Measurements from ENCODE around the gene LNPK. TPM values are rescaled to one million over a fixed set of nuclear protein-coding genes. Genes with fewer than 3 reads are reported as not detected.
"Not testable (repeated sequence)": the region's sequence is repeated elsewhere in the genome, so short reads cannot be mapped to it uniquely, and the experiment has no call there.

The LNPK gene
- total RNA-seq, 1 donor = 55.0 TPM

- Histone ChIP-seq H2AFZ (ENCODE audit: low read length) (no peak overlapping the region), H3K79me2 (ENCODE audit: insufficient read depth, low read length) (no peaks in the 10 kb centered on the region), H3K4me2 (ENCODE audit: insufficient read depth, low read length) (no peak overlapping the region), H4K20me1 (ENCODE audit: insufficient read depth, low read length) (no peaks in the 10 kb centered on the region), H3K4me1 (ENCODE audit: insufficient read depth, low read length) (no peaks in the 10 kb centered on the region), H3K4me3 (ENCODE audit: insufficient read depth, low read length) (no peak overlapping the region), H3K9me3 (ENCODE audit: low read depth, low read length) (no peaks in the 10 kb centered on the region), H3K27ac (ENCODE audit: low read depth, low read length) (no peak overlapping the region), H3K27me3 (ENCODE audit: insufficient read depth, low read length) (no peaks in the 10 kb centered on the region), H3K36me3 (ENCODE audit: insufficient read depth, low read length) (no peaks in the 10 kb centered on the region)
- TF ChIP-seq, protein P1, sequence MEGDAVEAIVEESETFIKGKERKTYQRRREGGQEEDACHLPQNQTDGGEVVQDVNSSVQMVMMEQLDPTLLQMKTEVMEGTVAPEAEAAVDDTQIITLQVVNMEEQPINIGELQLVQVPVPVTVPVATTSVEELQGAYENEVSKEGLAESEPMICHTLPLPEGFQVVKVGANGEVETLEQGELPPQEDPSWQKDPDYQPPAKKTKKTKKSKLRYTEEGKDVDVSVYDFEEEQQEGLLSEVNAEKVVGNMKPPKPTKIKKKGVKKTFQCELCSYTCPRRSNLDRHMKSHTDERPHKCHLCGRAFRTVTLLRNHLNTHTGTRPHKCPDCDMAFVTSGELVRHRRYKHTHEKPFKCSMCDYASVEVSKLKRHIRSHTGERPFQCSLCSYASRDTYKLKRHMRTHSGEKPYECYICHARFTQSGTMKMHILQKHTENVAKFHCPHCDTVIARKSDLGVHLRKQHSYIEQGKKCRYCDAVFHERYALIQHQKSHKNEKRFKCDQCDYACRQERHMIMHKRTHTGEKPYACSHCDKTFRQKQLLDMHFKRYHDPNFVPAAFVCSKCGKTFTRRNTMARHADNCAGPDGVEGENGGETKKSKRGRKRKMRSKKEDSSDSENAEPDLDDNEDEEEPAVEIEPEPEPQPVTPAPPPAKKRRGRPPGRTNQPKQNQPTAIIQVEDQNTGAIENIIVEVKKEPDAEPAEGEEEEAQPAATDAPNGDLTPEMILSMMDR (IDR thresholded peaks at IDR 0.05; ENCODE audit: extremely low read depth, low read depth, low read length) = no peak
- no peak for DNase-seq (ENCODE audit: insufficient read length, low spot score, missing footprints)
Observed at GRCh38 chr2:175904035-175904434, 98.0 kb downstream of the LNPK start.

GRCh38 chr2:175903384-175903936, 98.6 kb downstream of the LNPK start:
- no peaks in the 10 kb centered on the region for H3K79me2 ChIP-seq (ENCODE audit: insufficient read depth, low read length)
- H3K4me3 ChIP-seq (ENCODE audit: insufficient read depth, low read length) = no peak overlapping the region
- H3K9me3 ChIP-seq (ENCODE audit: low read depth, low read length) = no peaks in the 10 kb centered on the region
- H2AFZ ChIP-seq (ENCODE audit: low read length) = no peak overlapping the region
- H3K27me3 ChIP-seq (ENCODE audit: insufficient read depth, low read length) = no peaks in the 10 kb centered on the region
- no peaks in the 10 kb centered on the region for H4K20me1 ChIP-seq (ENCODE audit: insufficient read depth, low read length)
- no peak overlapping the region for H3K4me2 ChIP-seq (ENCODE audit: insufficient read depth, low read length)
- TF ChIP-seq, protein P1 (IDR thresholded peaks at IDR 0.05; ENCODE audit: extremely low read depth, low read depth, low read length) = no peak
- DNase-seq (ENCODE audit: insufficient read length, low spot score, missing footprints) = no peak
- no peaks in the 10 kb centered on the region for H3K36me3 ChIP-seq (ENCODE audit: insufficient read depth, low read length)
- no peaks in the 10 kb centered on the region for H3K4me1 ChIP-seq (ENCODE audit: insufficient read depth, low read length)
- no peak overlapping the region for H3K27ac ChIP-seq (ENCODE audit: low read depth, low read length)

GRCh38 chr2:175895957-175896356, 106.1 kb downstream of the LNPK start:
- H3K36me3 ChIP-seq (ENCODE audit: insufficient read depth, low read length); H3K4me2 ChIP-seq (ENCODE audit: insufficient read depth, low read length); H3K9me3 ChIP-seq (ENCODE audit: low read depth, low read length); H3K27ac ChIP-seq (ENCODE audit: low read depth, low read length); H3K4me1 ChIP-seq (ENCODE audit: insufficient read depth, low read length); H4K20me1 ChIP-seq (ENCODE audit: insufficient read depth, low read length); H3K4me3 ChIP-seq (ENCODE audit: insufficient read depth, low read length); DNase-seq (ENCODE audit: insufficient read length, low spot score, missing footprints); H3K27me3 ChIP-seq (ENCODE audit: insufficient read depth, low read length); H2AFZ ChIP-seq (ENCODE audit: low read length); H3K79me2 ChIP-seq (ENCODE audit: insufficient read depth, low read length): not testable (repeated sequence)

DNA sequence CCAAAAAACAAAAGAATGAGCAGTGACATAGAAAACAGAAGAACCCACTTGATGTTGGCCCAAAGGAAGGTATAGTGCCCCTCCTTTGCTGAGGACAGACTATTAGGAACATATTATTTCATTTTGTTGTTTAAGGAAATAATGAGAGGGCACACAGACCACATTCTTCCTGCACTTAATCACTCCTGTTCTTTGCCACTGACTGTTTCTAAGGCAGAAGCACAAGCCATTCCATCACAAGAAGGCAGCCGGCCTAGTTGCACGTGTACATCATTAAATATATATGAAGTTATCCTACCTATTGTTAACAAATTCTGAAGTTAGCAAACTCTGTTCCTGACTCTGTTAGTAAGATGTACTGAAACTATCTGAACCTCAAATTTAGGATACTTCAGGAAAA, 110.0 kb downstream of the LNPK start:
- Histone ChIP-seq H3K27ac (ENCODE audit: low read depth, low read length) (no peak overlapping the region), H3K36me3 (ENCODE audit: insufficient read depth, low read length) (no peaks in the 10 kb centered on the region), H4K20me1 (ENCODE audit: insufficient read depth, low read length) (no peaks in the 10 kb centered on the region), H3K4me1 (ENCODE audit: insufficient read depth, low read length) (no peaks in the 10 kb centered on the region), H3K27me3 (ENCODE audit: insufficient read depth, low read length) (no peaks in the 10 kb centered on the region), H3K4me3 (ENCODE audit: insufficient read depth, low read length) (no peak overlapping the region), H3K79me2 (ENCODE audit: insufficient read depth, low read length) (no peaks in the 10 kb centered on the region), H3K4me2 (ENCODE audit: insufficient read depth, low read length) (no peak overlapping the region), H3K9me3 (ENCODE audit: low read depth, low read length) (no peaks in the 10 kb centered on the region), H2AFZ (ENCODE audit: low read length) (no peak overlapping the region)
- TF ChIP-seq, protein P1 (IDR thresholded peaks at IDR 0.05; ENCODE audit: extremely low read depth, low read depth, low read length) = no peak
- no peak for DNase-seq (ENCODE audit: insufficient read length, low spot score, missing footprints)
